Spleen (tissue), 11 donors: Measurements from ENCODE around the gene PAPLN. TPM values are rescaled to one million over a fixed set of nuclear protein-coding genes. Genes with fewer than 3 reads are reported as not detected.

Experiments used
- DNase-seq: peaks from one replicate; pipeline ENCODE4 v3.0.0-alpha.2; 2020
- H3K27ac ChIP-seq, 8 donors: fragments of 200-600 bp; sonication (generic) in 7 of 8; 1 replicate in 4 of 8; 2 replicates in 4 of 8; pipeline versions ENCODE4 v1.5.0 to v1.8.0; 2016 to 2021; ENCODE audit warnings: inconsistent platforms in 4 of 8, mild to moderate bottlenecking in 4 of 8, moderate library complexity in 1 of 8
- H3K27me3 ChIP-seq, 7 donors: fragments of 200-600 bp; sonication (generic) in 6 of 7; replicated peaks in 1 of 7; 1 replicate in 4 of 7; 2 replicates in 3 of 7; pipeline versions ENCODE4 v1.5.0 to v1.8.0; 2016 to 2021; ENCODE audit warnings: inconsistent platforms in 3 of 7, mild to moderate bottlenecking in 1 of 7
- H3K36me3 ChIP-seq, 6 donors: fragments of 200-600 bp; sonication (generic) in 5 of 6; 1 replicate in 4 of 6; 2 replicates in 2 of 6; pipeline versions ENCODE4 v1.5.0 to v1.8.0; 2016 to 2021; ENCODE audit warnings: inconsistent platforms in 2 of 6
- H3K4me1 ChIP-seq, 6 donors: fragments of 200-600 bp; sonication (generic) in 5 of 6; 1 replicate in 3 of 6; 2 replicates in 3 of 6; pipeline versions ENCODE4 v1.5.0 to v1.8.0; 2016 to 2021; ENCODE audit warnings: inconsistent platforms in 3 of 6
- H3K4me3 ChIP-seq, 8 donors: fragments of 200-600 bp; sonication (generic) in 7 of 8; 1 replicate in 4 of 8; 2 replicates in 4 of 8; pipeline versions ENCODE4 v1.5.0 to v1.8.0; 2016 to 2021; ENCODE audit warnings: inconsistent platforms in 4 of 8, mild to moderate bottlenecking in 4 of 8, moderate library complexity in 2 of 8
- H3K9me3 ChIP-seq, 8 donors: fragments of 200-600 bp; sonication (generic) in 7 of 8; 1 replicate in 4 of 8; 2 replicates in 4 of 8; pipeline versions ENCODE4 v1.5.0 to v1.8.0; 2016 to 2021; ENCODE audit warnings: inconsistent platforms in 4 of 8
- CTCF ChIP-seq, 11 experiments: fragments of 200-600 bp in 7 of 11; fragments of 450-650 bp in 4 of 11; sonication (generic) in 4 of 11; IDR thresholded peaks in 8 of 11; conservative IDR thresholded peaks in 3 of 11; 1 replicate in 7 of 11; 2 replicates in 4 of 11; pipeline versions ENCODE4 v1.4.0 to v1.8.0; 2016 to 2021; ENCODE audit warnings: antibody characterized with exemption in 11 of 11, inconsistent platforms in 4 of 11, mild to moderate bottlenecking in 1 of 11
- POLR2A ChIP-seq, 3 donors: fragments of 450-650 bp; IDR thresholded peaks; one replicate each; pipeline ENCODE4 v1.5.1; 2017; ENCODE audit warnings: antibody characterized with exemption in 3 of 3, mild to moderate bottlenecking in 1 of 3
- POLR2AphosphoS5 ChIP-seq, 3 donors: sonication (generic); formaldehyde crosslinking; IDR thresholded peaks; one replicate each; pipeline ENCODE4 v1.5.1; 2017; ENCODE audit warnings: antibody characterized with exemption in 3 of 3
- WGBS, 5 donors: extraction: QIAGEN DNeasy Blood & Tissue Kit in 3 of 5; methylation state at CpG; one replicate each; pipeline versions ENCODE4 v1.1.5 to v1.1.7; 2013 to 2018; 5-methylcytosine and 5-hydroxymethylcytosine counted together
- intact Hi-C: fragments of 100-400 bp; cut with DNase I; formaldehyde crosslinking; loops from one replicate; pipeline ENCODE4 v1.15.0; 2023; ENCODE audit warnings: low total_unique reads
- polyA plus RNA-seq, 3 donors: library from polyadenylated mRNA; stranded (reverse); fragments of 200-250 nt; gene quantifications; one replicate each; pipeline ENCODE4 v1.2.1, GENCODE V29; 2013
- total RNA-seq, 7 donors: library from RNA; depleted of rRNA in 3 of 7; stranded (reverse); fragments of >200 nt in 3 of 7; fragmentation: NEBNext Ultra II Directional in 4 of 7; extraction: Animal tissue kit (Norgen Biotek cat#: 25700) in 4 of 7; gene quantifications; one replicate each; pipeline versions ENCODE4 v1.1.0 to v1.2.1, GENCODE V29; 2016 to 2021
- donor health status: healthy with polysubstance abuse.
- donor health status: DM: no; HTN: no; CAD: no; lungs with moderate emphysema.
- donor health status: DM: no; HTN: no; CAD: no.
- donor health status: Bipolar disorder and iron deficiency.
- donor health status: healthy.
- donor health status: DM: no; HTN: no; CAD: no.
- donor health status: DM: yes; HTN: yes; CAD: no.

The PAPLN gene
- total and polyA plus RNA-seq, 10 donors: 20.3 to 57.2 (median 42.0) TPM

- WGBS, 5 donors: 87 to 99% (median 97%) methylated on average over 2 of the region's 2 CpGs
- Histone ChIP-seq H3K27me3 (no peaks in the 10 kb centered on the region), H3K4me1 (peaks cover 0 to 11% (median 0%) of the 10 kb centered on the region in 6 donors), H3K36me3 (peaks cover 3 to 100% (median 63%) of the 10 kb centered on the region in 6 donors), H3K27ac (no peak overlapping the region), H3K4me3 (no peak overlapping the region), H3K9me3 (no peaks in the 10 kb centered on the region)
- TF ChIP-seq POLR2A (IDR thresholded peaks at IDR 0.05): no peak
- no peak for TF ChIP-seq POLR2AphosphoS5 (IDR thresholded peaks at IDR 0.05)
- no peak for TF ChIP-seq CTCF (IDR thresholded peaks at IDR 0.05 in 8 of 11, conservative IDR thresholded peaks at IDR 0.05 in 3 of 11)
- no peak for DNase-seq
- intact Hi-C loops: no loop called here
Observed at GRCh38 chr14:73286598-73286997, 49.3 kb downstream of the PAPLN start.

GRCh38 chr14:73287071-73287470, 49.8 kb downstream of the PAPLN start:
- no peak for TF ChIP-seq CTCF (IDR thresholded peaks at IDR 0.05 in 8 of 11, conservative IDR thresholded peaks at IDR 0.05 in 3 of 11)
- no peak for TF ChIP-seq POLR2AphosphoS5 (IDR thresholded peaks at IDR 0.05)
- no peak for TF ChIP-seq POLR2A (IDR thresholded peaks at IDR 0.05)
- 90 to 97% (median 93%) methylated on average over 5 of the region's 5 CpGs for WGBS, 5 donors
- no peak overlapping the region for H3K27ac ChIP-seq
- H3K36me3 ChIP-seq: peaks cover 3 to 100% (median 63%) of the 10 kb centered on the region in 6 donors
- DNase-seq: no peak
- no peaks in the 10 kb centered on the region for H3K27me3 ChIP-seq
- no peaks in the 10 kb centered on the region for H3K9me3 ChIP-seq
- intact Hi-C loops: no loop called here
- H3K4me1 ChIP-seq: peaks cover 0 to 11% (median 0%) of the 10 kb centered on the region in 6 donors
- H3K4me3 ChIP-seq: no peak overlapping the region

GRCh38 chr14:73289308-73289707, 52.0 kb downstream of the PAPLN start:
- H3K4me3 ChIP-seq: no peak overlapping the region
- intact Hi-C loops: no loop called here
- H3K27me3 ChIP-seq: no peaks in the 10 kb centered on the region
- peaks cover 3 to 100% (median 55%) of the 10 kb centered on the region in 6 donors for H3K36me3 ChIP-seq
- peaks cover 0 to 11% (median 0%) of the 10 kb centered on the region in 6 donors for H3K4me1 ChIP-seq
- DNase-seq: no peak
- no peaks in the 10 kb centered on the region for H3K9me3 ChIP-seq
- TF ChIP-seq CTCF (IDR thresholded peaks at IDR 0.05 in 8 of 11, conservative IDR thresholded peaks at IDR 0.05 in 3 of 11) (no peak), POLR2A (IDR thresholded peaks at IDR 0.05) (no peak), POLR2AphosphoS5 (IDR thresholded peaks at IDR 0.05) (no peak)
- WGBS, 5 donors: 43 to 56% (median 49%) methylated on average over 3 of the region's 3 CpGs
- H3K27ac ChIP-seq: peak overlapping the region in 4 of 8 donors; percentile 12 to 35 (median 22)

GRCh38 chr14:73289729-73290128, 52.4 kb downstream of the PAPLN start:
- Histone ChIP-seq H3K4me1 (peaks cover 0 to 11% (median 0%) of the 10 kb centered on the region in 6 donors), H3K36me3 (peaks cover 3 to 99% (median 52%) of the 10 kb centered on the region in 6 donors), H3K27me3 (no peaks in the 10 kb centered on the region), H3K9me3 (no peaks in the 10 kb centered on the region), H3K4me3 (no peak overlapping the region), H3K27ac (peak overlapping the region in 4 of 8 donors; percentile 12 to 35 (median 22))
- WGBS, 5 donors: 67 to 86% (median 76%) methylated on average over 3 of the region's 3 CpGs
- no peak for DNase-seq
- intact Hi-C loops: no loop called here
- TF ChIP-seq CTCF (IDR thresholded peaks at IDR 0.05 in 8 of 11, conservative IDR thresholded peaks at IDR 0.05 in 3 of 11): no peak
- no peak for TF ChIP-seq POLR2AphosphoS5 (IDR thresholded peaks at IDR 0.05)
- TF ChIP-seq POLR2A (IDR thresholded peaks at IDR 0.05): no peak
